Measurements from ENCODE around the gene GNPDA1. TPM values are rescaled to one million over a fixed set of nuclear protein-coding genes. Genes with fewer than 3 reads are reported as not detected.

Gene GNPDA1
- total RNA-seq: 10 to 100 TPM; 26.7 to 35.7 (median 31.7) TPM
- polyA plus RNA-seq: 10 to 100 TPM; 13.9 to 29.9 (median 19.7) TPM
- long read RNA-seq, donor 1, transcript GNPDA1-210 (6 exons, 2,980 nt): minor isoform, 6 of 21 reads
- long read RNA-seq, donor 1, transcript GNPDA1-201 (7 exons, 2,273 nt): major isoform, 13 of 21 reads
- long read RNA-seq, donor 1, partial matches to known transcripts: 0 of 21 reads
- long read RNA-seq, donor 1, other reads (novel, unspliced or antisense): 0 of 21 reads
- long read RNA-seq, donor 2, transcript GNPDA1-201 (7 exons, 2,273 nt): minor isoform, 6 of 15 reads
- long read RNA-seq, donor 2, transcript GNPDA1-210 (6 exons, 2,980 nt): major isoform, 8 of 15 reads
- long read RNA-seq, donor 2, partial matches to known transcripts: 0 of 15 reads
- long read RNA-seq, donor 2, other reads (novel, unspliced or antisense): 0 of 15 reads

- DNase-seq: peak; percentile 96
- Histone ChIP-seq H3K4me1 (peaks cover 19 to 67% (median 42%) of the 10 kb centered on the region in 6 donors), H3K9me3 (no peaks in the 10 kb centered on the region), H3K4me3 (peak within 1 kb of the TSS; percentile 51 to 89 (median 62)), H3K36me3 (peaks cover 0 to 23% (median 0%) of the 10 kb centered on the region in 6 donors), H3K27ac (peak within 1 kb of the TSS; percentile 30 to 90 (median 88)), H3K27me3 (replicated peaks in 1 of 7) (no peaks in the 10 kb centered on the region)
- intact Hi-C loops (cut with DNase I; ENCODE audit: low total_unique reads): no loop called here
- 2 to 4% (median 2%) methylated on average over 19 to 58 of the region's 58 CpGs for WGBS, 5 donors
- TF ChIP-seq POLR2A (IDR thresholded peaks at IDR 0.05) (peak in 1 of 3 donors; percentile 34), CTCF (IDR thresholded peaks at IDR 0.05 in 8 of 11, conservative IDR thresholded peaks at IDR 0.05 in 3 of 11) (peak in 1 of 11 experiments; percentile 37), POLR2AphosphoS5 (IDR thresholded peaks at IDR 0.05) (peak in 2 of 3 donors; percentile 81 to 86)
Observed at GRCh38 chr5:142012792-142013388, at the start of gene GNPDA1. Gene GNPDA1 (minus strand): TSS chr5:142013027. CDS start chr5:142012035, 992 bp downstream.

- H3K36me3 ChIP-seq: no peaks in the 10 kb centered on the region
- no peak for TF ChIP-seq POLR2AphosphoS5 (IDR thresholded peaks at IDR 0.05)
- TF ChIP-seq POLR2A (IDR thresholded peaks at IDR 0.05): no peak
- peak in 1 of 11 experiments; percentile 10 for TF ChIP-seq CTCF (IDR thresholded peaks at IDR 0.05 in 8 of 11, conservative IDR thresholded peaks at IDR 0.05 in 3 of 11)
- intact Hi-C loops (cut with DNase I; ENCODE audit: low total_unique reads): no loop called here
- DNase-seq: no peak
- H3K9me3 ChIP-seq: no peaks in the 10 kb centered on the region
- no peaks in the 10 kb centered on the region for H3K27me3 ChIP-seq (replicated peaks in 1 of 7)
- H3K27ac ChIP-seq: no peak overlapping the region
- WGBS, 5 donors: 81 to 92% (median 87%) methylated on average over 1 of the region's 1 CpG
- peaks cover 8 to 24% (median 11%) of the 10 kb centered on the region in 6 donors for H3K4me1 ChIP-seq
- H3K4me3 ChIP-seq: no peak overlapping the region
Observed at GRCh38 chr5:142059304-142059940, 46.6 kb upstream of the GNPDA1 start.

- Histone ChIP-seq H3K27ac (no peak overlapping the region), H3K9me3 (no peaks in the 10 kb centered on the region), H3K4me1 (peaks cover 0 to 24% (median 12%) of the 10 kb centered on the region in 6 donors), H3K27me3 (replicated peaks in 1 of 7) (no peaks in the 10 kb centered on the region), H3K36me3 (no peaks in the 10 kb centered on the region), H3K4me3 (no peak overlapping the region)
- no peak for DNase-seq
- intact Hi-C loops (cut with DNase I; ENCODE audit: low total_unique reads): no loop called here
- no peak for TF ChIP-seq CTCF (IDR thresholded peaks at IDR 0.05 in 8 of 11, conservative IDR thresholded peaks at IDR 0.05 in 3 of 11)
- no peak for TF ChIP-seq POLR2A (IDR thresholded peaks at IDR 0.05)
- no peak for TF ChIP-seq POLR2AphosphoS5 (IDR thresholded peaks at IDR 0.05)
Observed at GRCh38 chr5:142057697-142058056, 44.9 kb upstream of the GNPDA1 start.

Data from spleen (tissue), 13 donors.